Embryonic facial prominence (tissue), 1 donor: ENCODE results near the gene SLCO4A1.

ENCODE experiments used
- DNase-seq: peaks from one replicate; pipeline ENCODE4 v3.0.0-alpha.2; 2016; ENCODE audit errors: extremely low spot score

Gene SLCO4A1

GRCh38 chr20:62652041-62652893 lies 10.0 kb downstream of the SLCO4A1 start:
- DNase-seq: peak; percentile 22

- DNase-seq: no peak
These were observed 10.6 kb downstream of the SLCO4A1 start for GRCh38 chr20:62652894-62653305.

- no peak for DNase-seq
These were observed 11.1 kb downstream of the SLCO4A1 start for GRCh38 chr20:62653373-62653772.

GRCh38 chr20:62653951-62654685 lies 11.8 kb downstream of the SLCO4A1 start:
- no peak for DNase-seq

GRCh38 chr20:62655282-62656196 lies 13.2 kb downstream of the SLCO4A1 start:
- no peak for DNase-seq

- no peak for DNase-seq
These were observed 14.1 kb downstream of the SLCO4A1 start for GRCh38 chr20:62656197-62656918.

- DNase-seq: no peak
These were observed 14.8 kb downstream of the SLCO4A1 start for GRCh38 chr20:62656919-62657588.

- DNase-seq: no peak
These were observed 15.3 kb downstream of the SLCO4A1 start for GRCh38 chr20:62657589-62657942.

- no peak for DNase-seq
These were observed 15.7 kb downstream of the SLCO4A1 start for GRCh38 chr20:62657956-62658355.

- no peak for DNase-seq
These were observed 16.4 kb downstream of the SLCO4A1 start for GRCh38 chr20:62658593-62659178.

- no peak for DNase-seq
These were observed 17.4 kb downstream of the SLCO4A1 start for GRCh38 chr20:62659488-62660239.

GRCh38 chr20:62660240-62660615 lies 17.9 kb downstream of the SLCO4A1 start:
- DNase-seq: no peak

GRCh38 chr20:62660768-62661167 lies 18.5 kb downstream of the SLCO4A1 start:
- no peak for DNase-seq

- no peak for DNase-seq
These were observed 19.3 kb downstream of the SLCO4A1 start for GRCh38 chr20:62661647-62662046.

GRCh38 chr20:62662422-62662821 lies 20.1 kb downstream of the SLCO4A1 start:
- no peak for DNase-seq

- no peak for DNase-seq
These were observed 21.1 kb downstream of the SLCO4A1 start for GRCh38 chr20:62663145-62664018.

- DNase-seq: no peak
These were observed 22.0 kb downstream of the SLCO4A1 start for GRCh38 chr20:62664019-62664971.
